Measurements from ENCODE around the gene GPR137B.
"Not testable (repeated sequence)": the region's sequence is repeated elsewhere in the genome, so short reads cannot be mapped to it uniquely, and the experiment has no call there.

Gene GPR137B

GRCh38 chr1:236158719-236159118 is 16.4 kb downstream of the GPR137B start:
- peaks cover 58% of the 10 kb centered on the region for H3K27me3 Mint-ChIP-seq
- ATAC-seq, result no peak
- peak overlapping the region; percentile 61 for H3K4me3 Mint-ChIP-seq
- H3K27ac Mint-ChIP-seq, result peak overlapping the region; percentile 94
- H3K36me3 Mint-ChIP-seq, result peaks cover 46% of the 10 kb centered on the region
- peaks cover 20% of the 10 kb centered on the region for H3K9me3 Mint-ChIP-seq
- peaks cover 71% of the 10 kb centered on the region for H3K4me1 Mint-ChIP-seq

- H3K27me3 Mint-ChIP-seq, result peaks cover 49% of the 10 kb centered on the region
- H3K36me3 Mint-ChIP-seq, result peaks cover 56% of the 10 kb centered on the region
- peak overlapping the region; percentile 94 for H3K27ac Mint-ChIP-seq
- peaks cover 28% of the 10 kb centered on the region for H3K9me3 Mint-ChIP-seq
- ATAC-seq, result peak; percentile 73
- peaks cover 78% of the 10 kb centered on the region for H3K4me1 Mint-ChIP-seq
- peak overlapping the region; percentile 61 for H3K4me3 Mint-ChIP-seq
Measured at GRCh38 chr1:236159704-236160539, 17.6 kb downstream of the GPR137B start.

DNA sequence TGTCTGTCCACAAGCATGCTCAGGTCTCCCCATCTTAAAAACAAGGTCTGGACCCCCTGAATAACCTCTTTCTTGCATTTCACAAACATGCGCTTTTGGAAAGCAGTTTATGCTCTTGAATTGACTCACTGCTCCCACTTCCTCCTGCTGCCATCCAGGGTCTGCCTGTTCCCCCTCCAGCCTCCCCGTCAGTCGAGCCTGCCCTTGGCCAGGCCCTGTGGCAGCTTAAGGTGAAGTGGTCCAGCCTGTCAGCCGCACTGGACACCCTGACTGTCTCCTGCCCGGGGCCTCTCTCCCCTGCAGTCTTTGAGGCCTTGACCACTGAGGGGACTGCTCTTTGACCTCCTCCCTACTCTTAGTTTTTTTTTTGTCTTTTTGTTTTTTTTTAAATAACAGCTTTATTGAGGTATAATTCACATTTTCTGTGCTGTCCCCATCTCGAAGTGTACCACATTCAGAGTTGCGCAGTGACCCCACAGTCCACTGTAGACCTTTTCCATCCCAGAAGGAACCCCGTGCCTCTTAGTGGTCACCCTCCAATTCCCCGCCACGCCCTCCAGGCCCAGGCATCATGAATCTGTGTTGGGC is 18.3 kb downstream of the GPR137B start:
- Mint-ChIP-seq H3K9me3 (peaks cover 28% of the 10 kb centered on the region), H3K4me3 (peak overlapping the region; percentile 61), H3K27me3 (peaks cover 44% of the 10 kb centered on the region), H3K27ac (peak overlapping the region; percentile 94), H3K4me1 (peaks cover 70% of the 10 kb centered on the region), H3K36me3 (peaks cover 49% of the 10 kb centered on the region)
- peak; percentile 5 for ATAC-seq

GRCh38 chr1:236161230-236161629 is 18.9 kb downstream of the GPR137B start:
- ATAC-seq, result no peak
- H3K36me3 Mint-ChIP-seq, result peaks cover 47% of the 10 kb centered on the region
- peaks cover 39% of the 10 kb centered on the region for H3K27me3 Mint-ChIP-seq
- peaks cover 26% of the 10 kb centered on the region for H3K9me3 Mint-ChIP-seq
- H3K4me1 Mint-ChIP-seq, result peaks cover 64% of the 10 kb centered on the region
- H3K4me3 Mint-ChIP-seq, result peak overlapping the region; percentile 0
- H3K27ac Mint-ChIP-seq, result peak overlapping the region; percentile 94

DNA sequence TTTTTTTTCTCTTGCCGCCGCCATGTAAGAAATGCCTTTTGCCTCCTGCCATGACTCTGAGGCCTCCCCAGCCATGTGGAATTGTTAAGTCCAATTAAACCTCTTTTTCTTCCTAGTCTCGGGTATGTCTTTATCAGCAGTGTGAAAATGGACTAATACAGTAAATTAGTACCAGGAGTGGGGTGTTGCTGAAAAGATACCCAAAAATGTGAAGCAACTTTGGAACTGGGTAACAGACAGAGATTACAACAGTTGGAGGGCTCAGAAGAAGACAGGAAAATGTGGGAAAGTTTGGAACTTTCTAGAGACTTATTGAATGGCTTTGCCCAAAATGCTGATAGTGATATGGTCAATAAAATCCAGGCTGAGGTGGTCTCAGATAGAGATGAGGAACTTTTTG is 19.4 kb downstream of the GPR137B start:
- Mint-ChIP-seq H3K27me3 (peaks cover 43% of the 10 kb centered on the region), H3K27ac (peak overlapping the region; percentile 94), H3K9me3 (peaks cover 26% of the 10 kb centered on the region), H3K4me1 (peaks cover 59% of the 10 kb centered on the region), H3K4me3 (peak overlapping the region; percentile 0), H3K36me3 (peaks cover 47% of the 10 kb centered on the region)
- not testable (repeated sequence) for ATAC-seq

DNA sequence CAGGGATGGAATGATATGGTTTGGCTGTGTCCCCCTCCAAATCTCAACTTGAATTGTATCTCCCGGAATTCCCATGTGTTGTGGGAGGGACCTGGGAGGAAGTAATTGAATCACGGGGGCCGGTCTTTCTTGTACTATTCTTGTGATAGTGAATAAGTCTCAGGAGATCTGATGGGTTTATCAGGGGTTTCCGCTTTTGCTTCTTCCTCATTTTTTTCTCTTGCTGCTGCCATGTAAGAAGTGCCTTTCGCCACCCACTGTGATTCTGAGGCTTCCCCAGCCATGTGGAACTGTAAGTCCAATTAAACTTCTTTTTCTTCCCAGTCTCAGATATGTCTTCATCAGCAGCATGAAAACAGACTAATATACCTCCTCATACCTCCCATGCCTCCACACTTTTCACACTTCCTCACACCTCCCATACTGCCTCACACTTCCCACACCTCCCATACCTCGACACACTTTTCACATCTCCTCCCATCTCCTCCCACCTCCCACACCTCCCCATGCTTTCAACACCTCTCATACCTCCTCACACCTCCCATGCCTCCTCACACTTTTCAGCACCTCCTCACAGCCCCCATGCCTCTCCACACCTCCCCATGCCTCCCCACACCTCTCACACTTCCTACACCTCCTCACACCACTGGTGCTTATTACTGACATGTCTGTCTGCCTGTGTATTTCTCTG is 21.3 kb downstream of the GPR137B start:
- Mint-ChIP-seq H3K27me3 (peaks cover 45% of the 10 kb centered on the region), H3K4me1 (peaks cover 46% of the 10 kb centered on the region), H3K4me3 (no peak overlapping the region), H3K9me3 (peaks cover 26% of the 10 kb centered on the region), H3K36me3 (peaks cover 45% of the 10 kb centered on the region), H3K27ac (peak overlapping the region; percentile 61)
- ATAC-seq, result no peak

- Mint-ChIP-seq H3K4me3 (no peak overlapping the region), H3K4me1 (peaks cover 39% of the 10 kb centered on the region), H3K36me3 (peaks cover 38% of the 10 kb centered on the region), H3K27ac (peak overlapping the region; percentile 61), H3K9me3 (peaks cover 26% of the 10 kb centered on the region), H3K27me3 (peaks cover 38% of the 10 kb centered on the region)
- no peak for ATAC-seq
Measured at GRCh38 chr1:236164273-236164672, 21.9 kb downstream of the GPR137B start.

DNA sequence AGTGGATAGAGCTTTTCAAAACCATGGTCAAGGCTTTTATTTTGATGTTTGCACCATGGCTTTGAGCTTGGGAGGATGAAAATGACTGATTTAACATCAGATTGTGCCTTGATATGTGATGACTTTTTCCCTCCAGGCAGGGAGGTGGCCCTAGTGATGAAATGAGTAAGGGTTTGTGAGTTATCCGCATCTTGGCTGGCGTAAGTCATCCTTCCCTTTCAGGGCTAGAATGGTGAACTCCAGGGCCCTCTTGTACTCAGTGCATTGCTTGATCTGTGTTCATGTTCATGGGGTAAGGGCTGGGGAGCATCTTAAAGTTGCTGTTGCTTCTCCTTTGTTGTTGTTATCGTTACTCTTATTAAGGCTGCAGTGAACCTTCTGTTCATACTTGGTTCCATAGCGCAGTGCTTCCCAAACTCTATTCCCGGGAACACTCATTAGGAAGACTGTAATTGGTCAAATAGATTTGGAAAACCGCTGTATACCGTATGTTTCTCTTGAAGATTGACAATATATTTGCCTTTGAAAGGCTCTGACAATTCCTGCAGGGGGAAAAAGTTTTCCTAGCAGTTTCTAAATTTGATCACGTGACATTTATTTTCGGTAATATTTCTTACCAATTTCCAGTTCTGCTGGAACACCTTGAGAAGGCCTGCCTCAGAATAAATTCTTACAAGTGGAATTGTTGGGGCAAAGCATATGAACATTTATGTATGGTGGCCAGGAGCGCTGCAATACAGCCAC is 23.1 kb downstream of the GPR137B start:
- ATAC-seq, result no peak
- Mint-ChIP-seq H3K27me3 (peaks cover 30% of the 10 kb centered on the region), H3K27ac (no peak overlapping the region), H3K36me3 (peaks cover 37% of the 10 kb centered on the region), H3K4me1 (peaks cover 28% of the 10 kb centered on the region), H3K9me3 (peaks cover 24% of the 10 kb centered on the region), H3K4me3 (no peak overlapping the region)

- Mint-ChIP-seq H3K36me3 (peaks cover 30% of the 10 kb centered on the region), H3K9me3 (peaks cover 18% of the 10 kb centered on the region), H3K27me3 (peaks cover 24% of the 10 kb centered on the region), H3K27ac (no peak overlapping the region), H3K4me1 (peaks cover 21% of the 10 kb centered on the region), H3K4me3 (no peak overlapping the region)
- ATAC-seq, result no peak
Measured at GRCh38 chr1:236166041-236166440, 23.7 kb downstream of the GPR137B start.

DNA sequence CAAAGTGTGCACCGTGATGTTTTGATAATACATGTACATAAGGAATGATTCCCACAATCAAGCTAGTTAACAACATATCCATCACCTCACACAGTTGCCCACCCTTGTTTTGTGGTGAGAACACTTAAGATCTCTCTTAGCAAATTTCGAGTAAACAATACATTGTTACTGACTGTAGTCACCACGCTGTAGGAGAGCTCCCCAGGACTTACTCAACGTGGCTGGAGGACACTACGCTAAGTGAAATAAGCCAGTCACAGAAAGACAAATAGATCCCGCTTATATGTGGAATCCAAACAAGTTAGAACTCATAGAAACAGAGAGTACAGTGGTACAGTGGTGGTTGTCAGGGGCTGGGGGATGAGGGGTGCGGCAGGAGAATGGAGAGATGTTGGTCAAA is 24.8 kb downstream of the GPR137B start:
- no peak for ATAC-seq
- H3K4me3 Mint-ChIP-seq, result no peak overlapping the region
- peaks cover 14% of the 10 kb centered on the region for H3K4me1 Mint-ChIP-seq
- H3K27me3 Mint-ChIP-seq, result peaks cover 14% of the 10 kb centered on the region
- peaks cover 11% of the 10 kb centered on the region for H3K9me3 Mint-ChIP-seq
- no peak overlapping the region for H3K27ac Mint-ChIP-seq
- H3K36me3 Mint-ChIP-seq, result peaks cover 20% of the 10 kb centered on the region

DNA sequence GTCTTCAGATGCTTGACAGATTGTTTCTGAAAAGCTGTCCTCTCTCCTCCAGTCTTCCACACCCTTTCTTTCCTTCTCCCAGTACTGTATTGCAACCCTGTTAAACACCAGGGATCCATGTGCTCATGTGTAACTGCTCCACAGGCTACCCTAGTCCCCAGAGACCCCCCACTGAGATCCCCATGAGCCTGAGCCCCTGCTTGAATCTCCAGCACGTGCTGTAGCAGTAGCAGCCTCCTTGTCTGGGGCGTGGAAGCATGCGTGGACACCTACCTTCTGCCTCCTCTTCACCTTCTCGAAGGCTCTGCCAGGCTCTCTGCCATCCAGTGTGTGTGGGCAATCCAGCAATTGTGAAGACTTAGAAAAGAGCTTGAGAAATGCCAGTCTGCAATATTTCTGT is 25.2 kb downstream of the GPR137B start:
- Mint-ChIP-seq H3K4me3 (no peak overlapping the region), H3K27me3 (peaks cover 14% of the 10 kb centered on the region), H3K9me3 (peaks cover 11% of the 10 kb centered on the region), H3K36me3 (peaks cover 20% of the 10 kb centered on the region), H3K27ac (no peak overlapping the region), H3K4me1 (peaks cover 14% of the 10 kb centered on the region)
- ATAC-seq, result no peak

DNA sequence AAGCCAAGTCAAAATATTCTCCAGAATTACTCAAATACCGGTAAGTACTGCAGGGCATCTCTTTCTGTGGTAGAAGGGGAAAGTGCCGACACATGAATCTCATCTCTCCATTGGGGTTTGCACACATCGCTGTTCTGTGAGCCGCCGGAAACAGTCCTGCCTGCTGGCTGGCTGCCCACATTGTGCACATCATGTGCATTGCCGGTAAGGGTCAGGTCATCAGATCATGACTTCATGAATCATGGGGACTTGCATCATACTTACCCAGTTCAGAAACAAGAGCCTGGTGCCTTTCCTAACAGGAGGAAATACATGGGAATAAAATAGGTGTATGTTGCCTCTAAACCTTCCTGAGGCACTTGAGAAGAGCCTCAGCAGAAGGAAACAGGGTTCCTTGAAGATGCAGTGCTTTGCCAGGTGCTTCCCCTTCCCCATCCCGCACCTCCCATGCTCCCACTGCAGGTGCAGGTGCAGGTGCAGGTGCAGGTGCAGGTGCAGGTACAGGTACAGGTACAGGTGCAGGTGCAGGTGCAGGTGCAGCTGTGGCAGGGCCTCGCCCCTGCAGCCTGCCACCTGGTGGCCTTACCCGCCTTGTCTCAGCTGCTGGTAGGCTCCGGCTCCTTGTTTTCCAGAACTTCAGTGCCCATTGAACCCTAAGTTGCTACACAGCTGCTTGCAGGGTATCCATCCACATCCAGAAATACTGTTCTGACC is 26.5 kb downstream of the GPR137B start:
- ATAC-seq, result no peak
- H3K36me3 Mint-ChIP-seq, result peaks cover 20% of the 10 kb centered on the region
- H3K9me3 Mint-ChIP-seq, result peaks cover 7% of the 10 kb centered on the region
- peaks cover 14% of the 10 kb centered on the region for H3K27me3 Mint-ChIP-seq
- peaks cover 5% of the 10 kb centered on the region for H3K4me1 Mint-ChIP-seq
- H3K4me3 Mint-ChIP-seq, result no peak overlapping the region
- H3K27ac Mint-ChIP-seq, result no peak overlapping the region

GRCh38 chr1:236172041-236172579 is 29.8 kb downstream of the GPR137B start:
- Mint-ChIP-seq H3K4me1 (peaks cover 22% of the 10 kb centered on the region), H3K36me3 (peaks cover 28% of the 10 kb centered on the region), H3K4me3 (no peak overlapping the region), H3K27me3 (peaks cover 10% of the 10 kb centered on the region), H3K9me3 (no peaks in the 10 kb centered on the region), H3K27ac (no peak overlapping the region)
- no peak for ATAC-seq

DNA sequence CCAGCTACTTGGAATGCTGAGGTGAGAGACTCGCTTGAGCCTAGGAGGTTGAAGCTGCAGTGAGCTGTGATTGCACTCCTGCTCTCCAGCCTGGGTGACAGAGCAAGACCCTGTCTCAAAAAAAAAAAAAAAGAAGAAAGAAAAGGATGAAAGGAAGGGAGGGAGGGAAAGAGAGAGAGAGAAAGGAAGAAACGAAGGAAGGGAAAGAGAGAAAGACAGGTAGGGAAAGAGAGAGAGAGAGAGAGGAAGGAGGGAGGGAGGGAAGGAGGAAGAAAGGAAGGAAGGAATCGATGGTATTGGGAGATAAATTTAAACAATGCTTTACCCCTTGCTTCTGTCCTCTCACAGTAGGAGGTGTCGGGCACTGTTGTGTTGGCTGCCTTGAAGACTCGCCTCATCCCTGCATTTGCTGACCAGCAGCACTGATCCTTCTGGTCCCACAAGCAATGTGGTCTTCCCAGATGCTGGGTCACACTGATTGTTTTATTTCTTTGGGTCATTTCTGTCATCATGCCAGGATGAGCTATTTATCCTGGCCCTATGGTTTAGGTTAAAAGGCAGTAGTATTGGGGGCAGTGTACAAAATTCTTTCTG is 30.9 kb downstream of the GPR137B start:
- no peak for ATAC-seq
- Mint-ChIP-seq H3K36me3 (peaks cover 28% of the 10 kb centered on the region), H3K4me1 (peaks cover 22% of the 10 kb centered on the region), H3K4me3 (no peak overlapping the region), H3K27ac (no peak overlapping the region), H3K27me3 (peaks cover 10% of the 10 kb centered on the region), H3K9me3 (no peaks in the 10 kb centered on the region)

Data from stimulated activated memory B cell treated with anti-CD40 and anti-IgM and Interleukin-4, amounts not matched to agents 10 μg/mL and 1 μg/mL and 100 μg/mL, for 72 hours (primary cell).